NCI-H2081 (cell line): ENCODE data around the gene LSAMP.
"Not testable (repeated sequence)": the region's sequence is repeated elsewhere in the genome, so short reads cannot be mapped to it uniquely, and the experiment has no call there.

Experiments used
- DNase-seq, 2 experiments: peaks; one replicate each; lab custom pipeline; 2025; lab: John Stamatoyannopoulos, UW

Gene LSAMP

GRCh38 chr3:115800489-115801075 lies 644.7 kb downstream of the LSAMP start:
- no peak for DNase-seq

- DNase-seq, result not testable (repeated sequence)
These were observed 645.2 kb downstream of the LSAMP start for GRCh38 chr3:115800065-115800464.

- no peak for DNase-seq
These were observed 652.9 kb downstream of the LSAMP start for GRCh38 chr3:115792206-115792955.

GRCh38 chr3:115791271-115792153 lies 653.8 kb downstream of the LSAMP start:
- DNase-seq, result not testable (repeated sequence)

GRCh38 chr3:115790759-115791158 lies 654.5 kb downstream of the LSAMP start:
- no peak for DNase-seq

- peak in 1 of 2 experiments; percentile 12 for DNase-seq
These were observed 655.8 kb downstream of the LSAMP start for GRCh38 chr3:115789481-115789880.

- no peak for DNase-seq
These were observed 656.3 kb downstream of the LSAMP start for GRCh38 chr3:115788921-115789470.

- no peak for DNase-seq
These were observed 657.5 kb downstream of the LSAMP start for GRCh38 chr3:115787818-115788217.

GRCh38 chr3:115785782-115786181 lies 659.5 kb downstream of the LSAMP start:
- DNase-seq, result no peak

GRCh38 chr3:115784739-115785536 lies 660.3 kb downstream of the LSAMP start:
- no peak for DNase-seq

- peak; percentile 89 to 92 for DNase-seq
These were observed 661.1 kb downstream of the LSAMP start for GRCh38 chr3:115783938-115784738.

GRCh38 chr3:115783426-115783825 lies 661.9 kb downstream of the LSAMP start:
- DNase-seq, result not testable (repeated sequence)

- DNase-seq, result no peak
These were observed 666.3 kb downstream of the LSAMP start for GRCh38 chr3:115779011-115779410.

GRCh38 chr3:115772951-115773350 lies 672.3 kb downstream of the LSAMP start:
- DNase-seq, result no peak

GRCh38 chr3:115768661-115769060 lies 676.6 kb downstream of the LSAMP start:
- DNase-seq, result no peak

GRCh38 chr3:115766587-115767482 lies 678.5 kb downstream of the LSAMP start:
- no peak for DNase-seq

- no peak for DNase-seq
These were observed 683.4 kb downstream of the LSAMP start for GRCh38 chr3:115761927-115762305.

GRCh38 chr3:115760716-115761115 lies 684.6 kb downstream of the LSAMP start:
- no peak for DNase-seq

GRCh38 chr3:115758076-115758763 lies 687.1 kb downstream of the LSAMP start:
- DNase-seq, result peak; percentile 37 to 86
